GM19463 (cell line): ENCODE data around the gene BMP7.

ENCODE experiments used
- ATAC-seq: cut with Tn5 transposase; IDR thresholded peaks from one replicate; pipeline ENCODE4 v1.9.1; 2021; ENCODE audit warnings: mild to moderate bottlenecking, moderate library complexity; ENCODE audit not compliant: unreplicated experiment

The BMP7 gene

DNA sequence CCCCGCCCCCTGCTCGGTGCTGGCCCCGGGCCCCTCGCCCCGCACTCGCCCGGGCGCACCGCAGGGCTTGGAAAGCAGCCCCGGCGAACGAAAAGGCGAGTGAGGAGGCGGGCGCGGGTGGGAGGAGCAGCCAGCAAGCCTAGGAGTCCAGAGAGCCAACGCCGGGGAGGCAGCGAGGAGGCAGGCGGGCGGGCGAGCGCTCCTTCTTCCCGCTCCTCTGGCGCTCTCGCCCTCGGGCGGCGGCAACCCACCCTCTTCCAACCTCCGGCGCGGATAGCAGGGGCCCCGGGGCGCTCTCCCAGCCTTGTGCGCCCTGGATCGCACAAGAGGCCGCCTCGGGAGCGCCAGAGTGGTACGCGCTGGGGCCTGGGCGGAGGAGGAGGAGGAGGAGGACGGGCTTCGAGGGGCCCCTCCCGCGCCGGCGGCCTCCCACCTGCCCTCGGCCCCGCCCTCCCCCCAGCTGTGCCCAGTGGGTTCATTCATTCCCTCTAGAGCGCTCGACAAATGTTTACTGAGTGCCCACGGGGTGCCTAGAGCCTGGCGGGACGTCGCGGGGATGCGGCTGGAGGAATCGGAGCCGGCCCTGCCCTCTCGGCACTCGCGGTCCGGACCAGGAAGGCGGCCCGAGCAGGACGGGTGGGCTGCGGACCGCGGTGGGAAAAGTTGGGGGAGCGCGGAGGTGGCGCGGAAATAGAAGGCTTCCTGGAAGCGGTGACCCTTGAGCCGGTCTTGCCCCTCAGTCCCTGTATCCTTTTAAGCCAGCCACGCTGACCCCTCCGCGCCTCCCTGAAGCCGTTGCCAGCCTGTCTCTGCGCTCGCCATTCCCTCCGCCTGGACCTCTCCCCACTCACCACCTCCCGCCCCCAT, at the start of gene BMP7:
TSS of gene BMP7 (minus strand) at position 351 of the 867 bp plus-strand sequence. CDS start 519 bp downstream, outside the sequence.
- ATAC-seq, result no peak

DNA sequence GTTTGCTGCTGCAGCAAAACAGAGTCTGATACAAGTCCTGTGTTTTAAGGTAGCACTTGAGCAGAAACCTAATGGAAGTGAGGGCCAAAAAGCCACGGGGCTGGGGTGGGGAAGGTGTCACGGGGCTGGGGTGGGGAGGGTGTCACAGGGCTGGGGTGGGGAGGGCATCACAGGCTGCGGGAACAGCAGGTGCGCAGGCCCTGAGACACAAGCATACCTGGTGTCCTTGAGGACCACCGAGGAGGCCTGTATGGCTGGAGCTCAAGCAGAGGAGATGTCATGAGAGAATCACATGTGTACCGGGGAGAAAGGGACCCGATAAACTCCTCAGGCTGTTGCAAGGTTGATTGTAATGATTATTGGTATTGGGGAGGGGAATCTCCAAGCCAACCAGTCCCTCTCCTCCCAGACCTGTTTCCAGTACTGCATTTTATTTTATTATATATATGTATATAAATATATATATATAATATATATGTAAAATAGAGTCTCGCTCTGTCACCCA, 49.6 kb upstream of the BMP7 start:
- no peak for ATAC-seq

DNA sequence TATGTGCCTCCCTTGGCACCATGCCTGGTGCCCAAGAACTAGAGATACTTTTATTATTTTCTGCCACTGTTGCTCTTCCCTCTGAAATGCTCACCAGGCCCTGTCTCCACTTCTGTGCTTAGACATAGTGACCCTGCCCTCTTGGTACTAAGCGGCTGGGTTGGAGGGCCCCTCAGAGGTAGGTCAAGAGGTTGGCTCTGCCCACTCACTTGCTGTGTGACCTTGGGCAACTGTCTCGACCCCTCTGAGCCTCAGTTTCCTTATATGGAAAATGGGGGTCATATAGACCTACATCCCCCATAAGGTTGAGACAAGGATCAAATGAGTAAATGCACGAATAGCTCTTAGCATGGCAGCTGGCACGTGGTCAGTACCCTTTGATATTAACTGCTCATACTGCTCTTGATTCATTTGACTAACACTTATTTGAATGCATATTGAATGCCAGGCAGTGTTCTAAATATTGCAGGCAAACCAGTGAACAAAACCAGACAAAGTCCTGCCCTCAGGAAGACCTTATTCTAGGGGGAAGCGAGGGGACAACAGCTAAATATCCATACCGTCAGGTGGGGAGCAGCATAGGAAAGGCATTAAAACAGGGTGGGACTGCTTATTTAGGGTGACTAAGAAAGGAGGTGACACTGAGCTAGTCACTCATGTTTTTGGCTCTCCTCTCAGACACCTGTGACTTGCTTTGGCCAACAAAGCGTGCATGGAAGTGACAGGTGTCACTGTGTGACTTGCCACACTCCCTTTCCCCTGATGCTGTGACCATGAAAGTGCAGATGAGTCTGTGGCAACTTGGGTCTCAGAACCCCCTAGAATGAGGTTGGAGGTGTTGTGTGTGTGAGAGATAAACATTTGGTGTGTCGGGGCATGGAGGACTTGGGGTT, 48.9 kb upstream of the BMP7 start:
- no peak for ATAC-seq

DNA sequence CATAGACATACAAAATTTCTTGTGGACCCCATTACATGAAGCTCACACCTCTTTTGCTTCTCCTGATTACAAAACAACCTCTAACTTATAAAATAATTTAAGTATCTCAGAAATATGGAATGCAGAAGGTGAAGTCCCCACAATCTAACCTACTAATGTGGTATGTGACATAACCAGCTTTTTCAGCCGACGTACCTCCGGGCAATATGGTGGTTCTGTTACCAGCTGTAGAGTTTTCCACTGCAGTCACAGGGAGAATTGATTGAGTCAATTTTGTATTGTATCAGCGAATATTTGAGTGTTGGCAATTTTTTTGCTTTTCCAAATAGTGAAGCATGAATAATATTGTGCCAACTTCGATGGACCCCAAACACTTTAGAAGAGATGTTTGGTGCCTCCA, 47.5 kb upstream of the BMP7 start:
- ATAC-seq, result no peak

DNA sequence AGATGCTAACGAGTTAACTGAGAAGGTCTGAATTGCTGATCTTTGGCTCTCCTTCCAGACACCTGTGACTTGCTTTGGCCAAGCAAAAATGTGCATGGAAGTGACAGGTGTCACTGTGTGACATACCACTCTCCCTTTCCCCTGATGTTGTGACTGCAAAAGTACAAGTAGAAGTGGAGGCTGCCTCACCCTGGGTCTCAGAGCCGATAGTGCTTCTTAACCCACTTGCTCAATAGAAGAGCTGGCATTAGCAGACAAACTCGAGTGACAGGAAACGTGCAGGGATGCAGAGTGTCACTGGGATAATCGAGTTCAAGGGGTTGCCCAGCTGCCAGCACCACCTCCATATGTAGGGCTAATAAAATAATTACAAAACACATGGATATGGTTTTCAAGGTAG, 46.8 kb upstream of the BMP7 start:
- no peak for ATAC-seq

DNA sequence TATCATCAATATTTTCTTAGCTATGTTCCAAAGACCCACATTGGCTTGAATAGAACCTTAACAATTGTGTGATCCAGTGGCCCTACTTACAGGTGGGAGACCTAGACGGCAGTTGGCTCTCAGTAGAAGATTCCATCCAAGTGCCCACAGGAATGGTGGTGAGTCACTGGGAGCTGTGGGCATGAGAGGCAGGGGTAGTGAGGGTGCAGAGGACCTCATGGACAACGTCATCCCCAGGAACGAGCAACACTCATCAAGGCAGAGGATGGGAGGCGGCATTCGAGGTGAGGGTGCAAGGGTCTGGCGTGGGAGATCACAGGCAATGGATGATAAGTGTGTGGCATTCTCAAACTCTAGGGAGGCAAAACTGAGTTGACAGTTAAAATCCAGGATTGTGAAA, 45.7 kb upstream of the BMP7 start:
- no peak for ATAC-seq

DNA sequence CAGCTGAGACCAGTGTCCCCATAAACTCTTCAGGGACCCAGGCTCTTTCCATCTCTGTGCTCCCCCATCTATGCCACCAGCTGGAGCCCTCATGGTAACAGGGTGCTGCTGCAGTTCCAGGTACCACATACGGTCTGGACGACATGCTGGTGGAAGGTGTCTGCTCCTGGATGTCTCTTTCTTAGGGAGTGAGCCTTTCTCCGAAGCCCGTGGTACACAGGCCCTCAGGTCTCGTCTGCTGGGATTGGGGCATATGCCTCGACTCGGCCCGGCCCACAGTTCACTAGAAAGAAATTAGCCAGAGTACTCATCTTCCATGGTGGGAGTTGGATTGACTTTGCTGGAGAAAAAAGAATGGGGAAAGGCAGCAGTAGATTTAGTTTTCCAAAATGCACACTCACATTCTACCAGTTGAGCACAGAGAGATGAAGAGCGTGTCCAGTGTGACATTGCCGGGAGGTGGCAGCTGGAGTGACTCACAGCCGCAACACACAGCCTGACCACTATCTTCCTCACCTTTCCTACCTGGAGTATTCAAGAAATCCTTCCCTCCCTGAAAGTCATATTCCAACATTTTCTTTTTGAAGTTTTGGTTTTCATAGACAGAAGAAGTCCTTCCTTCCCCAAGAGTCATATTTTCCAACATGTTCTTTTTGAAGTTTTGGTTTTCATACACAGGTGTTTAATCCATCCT, 44.5 kb upstream of the BMP7 start:
- ATAC-seq, result no peak

DNA sequence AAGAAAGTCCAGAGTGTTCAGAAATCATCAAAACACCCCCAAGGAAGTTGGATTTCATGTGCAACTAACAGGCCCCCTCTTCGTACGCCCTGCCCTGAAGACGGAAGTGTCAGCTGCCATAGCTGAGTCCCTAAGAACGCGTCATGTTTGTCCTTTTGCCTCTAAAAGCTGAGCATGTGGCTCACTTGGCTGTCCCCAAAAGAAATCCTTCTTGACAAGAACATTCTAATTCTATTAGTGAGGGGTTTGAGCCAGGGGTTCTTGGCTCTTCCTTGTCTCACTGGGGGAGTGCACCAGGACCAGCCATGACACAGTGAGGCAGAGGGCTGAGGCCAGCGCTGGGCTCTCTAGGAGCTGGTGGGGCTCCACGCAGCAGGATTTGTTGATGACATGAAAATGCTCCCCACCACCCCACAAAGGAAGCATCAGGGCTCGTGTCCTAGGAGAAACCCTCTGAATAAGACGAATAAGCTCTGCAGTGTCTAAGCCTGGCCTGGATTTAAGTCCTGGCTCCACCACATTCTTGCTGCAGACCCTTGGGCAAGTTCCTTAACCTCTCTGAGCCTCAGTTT, 43.2 kb upstream of the BMP7 start:
- no peak for ATAC-seq

DNA sequence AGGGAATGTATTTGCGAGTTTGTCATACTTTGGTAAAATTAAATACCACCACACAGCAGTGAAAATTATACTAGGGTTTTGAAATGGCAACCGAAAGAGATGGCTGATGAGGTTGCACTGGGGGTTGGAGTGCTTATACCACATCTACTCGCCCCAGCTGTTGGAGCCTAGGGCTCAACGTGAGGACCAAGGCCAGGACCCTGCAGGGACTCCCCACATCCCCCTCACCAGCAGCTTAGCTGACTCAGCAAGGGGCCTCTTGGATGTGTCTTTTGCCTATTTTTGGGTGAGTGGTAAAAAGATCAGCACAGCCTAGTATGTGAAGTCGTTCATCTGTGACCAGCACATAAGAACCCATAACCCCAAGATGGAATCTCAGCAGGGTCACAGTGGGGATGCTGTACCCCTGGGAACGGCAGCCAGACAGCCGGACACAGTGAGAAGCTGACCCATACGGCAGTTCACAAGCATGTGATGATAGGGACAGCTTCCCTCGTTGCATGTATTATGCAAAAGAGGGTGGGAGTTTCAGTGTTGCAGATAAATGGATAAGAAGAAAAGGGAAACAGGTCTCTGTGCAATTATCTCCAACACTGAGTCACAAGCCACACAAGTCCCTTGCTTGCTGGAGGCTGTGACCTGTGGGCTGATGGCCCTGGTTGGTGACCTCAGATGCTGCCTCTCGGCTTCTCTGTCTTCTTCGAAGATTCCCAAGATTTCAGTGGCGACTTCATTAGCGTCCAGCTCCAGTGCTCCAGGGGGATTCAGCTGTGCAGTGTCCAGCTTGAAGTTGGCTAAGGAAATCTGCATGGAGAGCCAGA, 42.2 kb upstream of the BMP7 start:
- no peak for ATAC-seq

DNA sequence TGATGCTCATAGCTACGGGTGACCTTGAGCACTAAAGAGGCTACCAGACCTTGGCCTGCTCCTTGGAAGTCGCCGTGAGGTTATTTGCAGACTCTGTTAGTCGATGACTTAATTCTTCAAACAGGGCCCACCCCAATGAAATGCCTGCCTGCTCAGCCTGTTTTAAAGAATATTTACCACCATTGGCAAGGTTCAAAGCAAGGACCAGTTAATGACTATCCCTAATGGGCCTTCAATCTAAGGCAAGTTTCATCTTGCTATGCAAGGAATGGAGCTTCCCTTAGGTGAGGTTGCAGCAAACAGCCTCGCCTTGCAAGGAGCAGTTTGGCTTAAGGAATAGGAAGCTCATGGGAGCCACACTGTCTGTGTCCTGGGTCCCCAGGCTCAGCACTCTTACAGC, 40.3 kb upstream of the BMP7 start:
- no peak for ATAC-seq

DNA sequence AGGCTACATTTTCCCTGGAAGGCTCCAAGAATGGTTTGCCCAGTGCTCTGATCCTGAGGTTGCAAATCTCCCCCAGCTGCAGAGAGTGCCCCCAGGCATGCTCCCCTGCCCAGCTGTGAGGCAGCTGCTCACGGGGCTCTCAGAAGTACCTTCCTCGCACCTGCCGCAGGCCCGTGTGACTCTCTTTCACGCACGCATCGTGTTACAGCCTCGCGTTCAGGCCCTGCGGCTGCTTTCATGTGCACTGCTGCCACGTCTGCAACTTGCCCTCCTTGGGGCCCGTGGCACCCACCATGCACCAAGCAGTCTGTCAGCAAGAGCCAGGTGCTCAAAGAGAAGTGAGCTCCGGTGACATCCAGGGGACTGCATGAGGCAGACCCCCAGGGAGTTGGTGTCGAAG, 34.6 kb upstream of the BMP7 start:
- ATAC-seq, result no peak

DNA sequence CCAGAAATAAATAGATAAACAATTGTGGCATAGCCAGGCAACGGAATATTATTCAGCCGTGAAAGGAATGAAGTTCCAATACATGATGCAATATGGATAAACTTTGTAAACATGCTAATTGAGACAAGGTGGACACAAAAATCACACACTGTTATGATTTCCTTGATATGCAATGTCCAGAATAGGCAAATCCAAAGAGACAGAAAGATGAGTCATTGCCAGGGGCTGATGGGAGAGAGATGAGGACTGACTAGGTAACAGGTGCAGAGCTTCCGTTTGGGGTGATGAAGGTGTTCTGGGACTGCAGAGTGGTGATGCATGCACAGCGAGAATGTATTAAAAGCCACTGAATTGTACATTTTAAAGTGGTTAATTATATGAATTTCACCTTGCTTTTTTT, 32.0 kb upstream of the BMP7 start:
- ATAC-seq, result no peak

DNA sequence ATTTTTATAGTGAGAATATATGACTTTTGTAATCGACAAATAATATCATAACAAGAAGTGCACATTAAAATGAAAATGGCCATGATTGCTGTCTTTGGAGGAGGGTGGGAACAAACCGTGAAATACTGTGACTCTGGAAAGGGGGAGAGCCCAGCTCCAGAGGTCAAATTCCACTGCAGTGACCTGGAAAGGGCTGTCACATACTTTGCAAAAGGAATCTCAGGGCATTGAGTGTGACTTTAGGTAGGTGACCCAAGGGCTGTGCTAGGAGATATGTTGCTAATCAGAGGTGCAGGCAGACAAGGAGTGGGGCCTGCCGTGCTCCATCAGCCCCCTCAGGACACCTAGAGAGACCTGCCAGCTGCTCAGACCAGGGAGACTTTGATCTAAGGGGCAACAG, 28.1 kb upstream of the BMP7 start:
- no peak for ATAC-seq

DNA sequence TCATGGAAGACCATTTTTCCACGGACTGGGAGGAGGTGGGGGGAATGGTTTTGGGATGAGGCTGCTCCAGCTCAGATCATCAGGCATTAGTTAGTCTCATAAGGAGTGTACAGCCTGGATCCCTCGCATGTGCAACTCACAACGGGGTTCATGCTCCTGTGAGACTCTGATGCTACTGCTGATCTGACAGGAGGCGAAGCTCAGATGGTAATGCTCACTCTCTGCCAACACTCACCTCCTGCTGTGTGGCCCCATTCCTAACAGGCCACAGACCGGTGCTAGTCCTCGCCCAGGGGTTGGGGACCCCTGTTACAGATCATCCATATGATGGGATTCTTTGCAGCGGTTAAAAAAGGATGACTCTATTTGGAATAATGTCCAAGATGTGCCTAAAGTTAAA, 27.6 kb upstream of the BMP7 start:
- ATAC-seq, result no peak

DNA sequence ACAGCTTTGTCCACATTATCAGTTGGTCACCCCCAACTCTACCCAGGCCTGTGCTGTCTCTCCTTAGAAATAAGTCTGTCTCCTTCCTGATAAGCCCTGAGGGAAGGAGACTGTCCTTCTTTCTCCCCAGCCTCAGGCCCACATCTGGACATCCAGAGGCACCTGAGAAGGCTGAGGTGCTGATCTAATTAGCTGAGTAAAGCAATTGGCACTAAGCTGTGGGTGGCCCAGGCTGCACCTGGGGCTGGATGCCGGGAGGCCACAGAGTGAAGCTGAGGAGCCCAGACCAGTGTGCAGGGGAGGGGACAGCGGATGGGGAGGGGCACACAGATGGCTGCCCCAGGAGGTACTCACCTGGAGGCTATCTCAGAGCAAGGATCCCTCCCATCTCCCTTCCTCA, 26.2 kb upstream of the BMP7 start:
- no peak for ATAC-seq

DNA sequence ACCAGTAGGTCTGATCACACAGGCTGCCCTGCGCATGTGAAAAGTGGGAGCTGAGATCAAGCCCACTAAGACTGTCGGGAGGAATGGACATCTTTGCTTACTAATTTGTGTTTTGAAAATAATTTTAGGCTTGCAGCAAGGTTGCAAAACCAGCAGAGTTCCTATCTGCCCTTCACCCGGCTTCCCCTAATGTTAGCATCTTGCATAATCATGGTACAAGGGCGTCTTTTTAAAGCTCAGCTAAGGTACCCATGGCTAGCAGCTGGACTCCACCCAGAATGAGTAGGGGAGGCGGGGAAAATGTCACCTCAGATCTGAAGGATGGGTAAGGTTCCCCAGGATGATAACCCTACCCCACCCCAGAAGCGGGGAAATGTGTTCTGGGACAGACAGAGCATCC, 25.3 kb upstream of the BMP7 start:
- no peak for ATAC-seq

DNA sequence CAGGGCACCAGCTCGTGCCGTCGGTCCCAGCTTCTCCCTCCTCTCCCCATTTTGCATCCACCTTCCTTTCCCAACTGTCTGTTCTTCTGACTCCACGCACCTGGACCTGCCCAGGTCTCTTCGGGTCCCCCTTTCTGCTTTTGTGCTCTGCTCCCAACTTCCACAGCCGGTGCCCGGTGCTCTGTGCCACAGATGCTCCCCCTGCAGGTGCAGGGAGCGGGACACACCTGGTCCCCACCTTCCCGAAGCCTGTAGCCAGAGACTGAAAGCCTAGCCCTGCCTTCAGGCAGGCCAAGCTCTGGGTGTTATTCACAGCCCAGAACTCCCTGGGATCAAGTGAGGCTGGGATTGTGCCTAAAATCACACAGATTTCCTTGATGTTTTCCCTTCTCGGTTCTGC, 24.6 kb upstream of the BMP7 start:
- no peak for ATAC-seq

DNA sequence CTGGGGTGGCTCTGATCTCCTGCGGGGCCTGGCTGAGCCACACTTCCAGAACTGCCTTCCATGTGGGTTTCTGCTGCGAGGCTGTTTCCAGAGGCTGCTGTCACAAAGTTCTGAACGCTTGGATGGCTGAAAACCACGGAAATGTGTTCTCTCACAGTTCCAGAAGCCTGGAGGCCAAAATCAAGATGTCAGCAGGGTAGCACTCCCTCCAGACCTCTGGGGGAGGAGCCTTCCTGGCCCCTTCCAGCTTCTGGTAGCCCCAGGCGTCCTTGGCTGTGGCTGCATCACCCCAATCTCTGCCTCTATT, 23.7 kb upstream of the BMP7 start:
- no peak for ATAC-seq

DNA sequence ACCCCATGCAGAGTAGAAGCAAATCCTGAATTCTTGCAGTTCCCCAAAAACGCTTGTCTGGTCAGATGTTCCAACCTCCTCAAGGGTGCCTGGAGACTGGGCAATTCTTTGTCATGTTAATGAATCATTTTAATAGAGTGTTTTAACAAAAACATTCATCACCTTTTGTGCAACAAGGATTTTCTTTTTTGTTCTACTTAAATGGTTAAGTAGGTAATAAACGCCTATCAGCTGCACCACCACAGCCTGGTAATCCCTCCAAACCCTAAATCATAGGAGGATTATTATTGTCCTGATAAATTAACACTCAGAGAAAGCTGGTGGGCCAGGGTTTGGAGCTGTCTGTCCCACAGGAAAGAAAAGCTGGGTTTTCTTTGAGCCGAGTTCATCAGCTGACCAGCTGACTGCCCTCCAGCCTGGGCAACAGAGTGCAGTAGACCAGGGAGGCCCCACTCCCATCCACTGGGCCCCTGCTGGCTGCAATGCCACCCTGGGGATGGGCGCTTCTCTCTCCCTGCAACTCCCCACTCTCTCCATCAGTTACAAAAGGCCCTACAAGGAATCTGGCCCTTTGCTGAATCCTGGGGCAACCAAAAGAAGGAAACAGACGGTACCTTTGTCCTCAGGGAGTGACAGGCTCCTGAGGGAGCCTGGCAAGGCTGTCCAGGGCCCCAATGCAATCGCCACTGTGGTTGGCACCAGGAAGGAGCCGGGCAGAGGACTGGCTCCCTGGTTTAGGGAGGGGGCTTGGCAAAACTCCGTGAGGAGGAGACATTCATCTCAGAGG, 23.1 kb upstream of the BMP7 start:
- no peak for ATAC-seq
